Activated CD8-positive, alpha-beta T cell treated with anti-CD3 and anti-CD28 coated beads for 36 hours (primary cell): Measurements from ENCODE around the gene NR5A2. TPM values are rescaled to one million over a fixed set of nuclear protein-coding genes. Genes with fewer than 3 reads are reported as not detected.
A peak's percentile ranks its signal among the peaks of the same experiment; 100 is the strongest.

ENCODE experiments used
- ATAC-seq: fragments of 200-7000 bp; cut with Tn5 transposase; one replicate; pipeline ENCODE4 v1.10.0; 2021; ENCODE audit warnings: mild to moderate bottlenecking, moderate library complexity
- CTCF ChIA-PET: fragments of 350-600 bp; sonication (Branson Sonifier 250); formaldehyde crosslinking; loops from one replicate; lab custom pipeline; 2021; ENCODE audit warnings: antibody characterized with exemption; lab: Charles Lee
- POLR2A ChIA-PET: fragments of 350-600 bp; sonication (Branson Sonifier 250); formaldehyde crosslinking; loops from one replicate; lab custom pipeline; 2021; ENCODE audit warnings: antibody characterized with exemption; lab: Charles Lee
- DNase-seq: peaks from one replicate; pipeline ENCODE4 v3.0.0-alpha.2; 2020
- H3K27ac Mint-ChIP-seq: one replicate; pipeline ENCODE4 v1.8.0; 2021; ENCODE audit warnings: mild to moderate bottlenecking, mixed read lengths
- H3K27me3 Mint-ChIP-seq: one replicate; pipeline ENCODE4 v1.8.0; 2021; ENCODE audit warnings: mixed read lengths
- H3K36me3 Mint-ChIP-seq: one replicate; pipeline ENCODE4 v1.8.0; 2021; ENCODE audit warnings: low read depth, mixed read lengths
- H3K4me1 Mint-ChIP-seq: one replicate; pipeline ENCODE4 v1.8.0; 2021; ENCODE audit warnings: low read depth, mixed read lengths
- H3K4me3 Mint-ChIP-seq: one replicate; pipeline ENCODE4 v1.8.0; 2021; ENCODE audit warnings: mild to moderate bottlenecking, moderate library complexity, mixed read lengths
- H3K9me3 Mint-ChIP-seq: one replicate; pipeline ENCODE4 v1.8.0; 2021; ENCODE audit warnings: mixed read lengths
- CTCF ChIP-seq: fragments of 200-600 bp; IDR thresholded peaks from one replicate; pipeline ENCODE4 v1.8.0; 2022; ENCODE audit warnings: antibody characterized with exemption, mild to moderate bottlenecking
- intact Hi-C: fragments of 100-400 bp; cut with micrococcal nuclease; formaldehyde crosslinking; loops from one replicate; pipeline ENCODE4 v1.10.0; 2022
- total RNA-seq, 2 experiments: library from RNA; stranded (reverse); gene quantifications; one replicate each; pipeline ENCODE4 v1.2.3, GENCODE V29; 2021

Gene NR5A2
- total RNA-seq, 2 experiments from 2014 or later: not detected

- ChIA-PET POLR2A (no interaction called here), CTCF (no interaction called here)
- no peaks in the 10 kb centered on the region for H3K4me1 Mint-ChIP-seq
- peaks cover 2% of the 10 kb centered on the region for H3K27me3 Mint-ChIP-seq
- H3K4me3 Mint-ChIP-seq: no peak overlapping the region
- H3K9me3 Mint-ChIP-seq: no peaks in the 10 kb centered on the region
- ATAC-seq: no peak
- TF ChIP-seq CTCF: no peak
- no peak for DNase-seq
- intact Hi-C loops: no loop called here
- H3K36me3 Mint-ChIP-seq: no peaks in the 10 kb centered on the region
- no peak overlapping the region for H3K27ac Mint-ChIP-seq
These were observed 149.3 kb downstream of the NR5A2 start for GRCh38 chr1:200176798-200177197.

- no peaks in the 10 kb centered on the region for H3K4me1 Mint-ChIP-seq
- peaks cover 4% of the 10 kb centered on the region for H3K27me3 Mint-ChIP-seq
- H3K4me3 Mint-ChIP-seq: no peak overlapping the region
- no peaks in the 10 kb centered on the region for H3K9me3 Mint-ChIP-seq
- no peak for TF ChIP-seq CTCF
- CTCF ChIA-PET: interaction anchor here (0.6 kb wide), 1 partner anchor 33 kb away, joined by 3 read pairs; no protein-coding TSS in a partner anchor
- DNase-seq (no peak), ATAC-seq (no peak)
- intact Hi-C loops: no loop called here
- POLR2A ChIA-PET: no interaction called here
- H3K36me3 Mint-ChIP-seq: no peaks in the 10 kb centered on the region
- H3K27ac Mint-ChIP-seq: no peak overlapping the region
These were observed 150.8 kb downstream of the NR5A2 start for GRCh38 chr1:200178340-200178739.

- POLR2A ChIA-PET: no interaction called here
- no peak for ATAC-seq
- peaks cover 4% of the 10 kb centered on the region for H3K27me3 Mint-ChIP-seq
These were observed 151.7 kb downstream of the NR5A2 start for GRCh38 chr1:200179126-200179780.

GRCh38 chr1:200179781-200180160, 152.3 kb downstream of the NR5A2 start:
- no peak for TF ChIP-seq CTCF
- intact Hi-C loops: no loop called here
- no peak for ATAC-seq
- ChIA-PET CTCF (no interaction called here), POLR2A (no interaction called here)
- no peaks in the 10 kb centered on the region for H3K36me3 Mint-ChIP-seq
- peaks cover 4% of the 10 kb centered on the region for H3K27me3 Mint-ChIP-seq
- H3K4me1 Mint-ChIP-seq: no peaks in the 10 kb centered on the region
- no peak for DNase-seq
- no peaks in the 10 kb centered on the region for H3K9me3 Mint-ChIP-seq
- no peak overlapping the region for H3K27ac Mint-ChIP-seq
- H3K4me3 Mint-ChIP-seq: no peak overlapping the region

More at GRCh38 chr1:200179126-200179780, 151.7 kb downstream of the NR5A2 start:
- H3K4me3 Mint-ChIP-seq: no peak overlapping the region
- CTCF ChIA-PET: interaction anchor here (0.6 kb wide), 1 partner anchor 32 kb away, joined by 3 read pairs; no protein-coding TSS in a partner anchor
- no peaks in the 10 kb centered on the region for H3K4me1 Mint-ChIP-seq
- DNase-seq: no peak
- H3K27ac Mint-ChIP-seq: no peak overlapping the region
- intact Hi-C loops: no loop called here
- TF ChIP-seq CTCF: no peak
- no peaks in the 10 kb centered on the region for H3K36me3 Mint-ChIP-seq
- no peaks in the 10 kb centered on the region for H3K9me3 Mint-ChIP-seq

- intact Hi-C loops: no loop called here
- ATAC-seq (peak; percentile 42), DNase-seq (peak; percentile 3)
- ChIA-PET POLR2A (no interaction called here), CTCF (no interaction called here)
- no peaks in the 10 kb centered on the region for H3K4me1 Mint-ChIP-seq
- no peaks in the 10 kb centered on the region for H3K9me3 Mint-ChIP-seq
- H3K4me3 Mint-ChIP-seq: no peak overlapping the region
- no peaks in the 10 kb centered on the region for H3K36me3 Mint-ChIP-seq
- no peak for TF ChIP-seq CTCF
- no peak overlapping the region for H3K27ac Mint-ChIP-seq
- peaks cover 4% of the 10 kb centered on the region for H3K27me3 Mint-ChIP-seq
These were observed 153.3 kb downstream of the NR5A2 start for GRCh38 chr1:200180821-200181220.
